SU-DHL-6 (cell line): ENCODE results near the gene COX5A.

Experiments used
- EZH2phosphoT487 ChIP-seq: fragments of 200-600 bp; sonication (generic), shearing (Covaris generic); conservative IDR thresholded peaks from 2 replicates; pipeline ENCODE4 v1.6.1; 2018; ENCODE audit warnings: mild to moderate bottlenecking, antibody characterized with exemption, low read length, moderate library complexity, mixed read lengths
- TF ChIP-seq, protein P1 (sequence below): fragments of 200-600 bp; sonication (generic); IDR thresholded peaks from one replicate; pipeline ENCODE4 v1.5.1; 2017; ENCODE audit warnings: antibody characterized with exemption, mild to moderate bottlenecking, low read length, moderate library complexity; ENCODE audit not compliant: insufficient read depth, poor library complexity, severe bottlenecking

DNA sequence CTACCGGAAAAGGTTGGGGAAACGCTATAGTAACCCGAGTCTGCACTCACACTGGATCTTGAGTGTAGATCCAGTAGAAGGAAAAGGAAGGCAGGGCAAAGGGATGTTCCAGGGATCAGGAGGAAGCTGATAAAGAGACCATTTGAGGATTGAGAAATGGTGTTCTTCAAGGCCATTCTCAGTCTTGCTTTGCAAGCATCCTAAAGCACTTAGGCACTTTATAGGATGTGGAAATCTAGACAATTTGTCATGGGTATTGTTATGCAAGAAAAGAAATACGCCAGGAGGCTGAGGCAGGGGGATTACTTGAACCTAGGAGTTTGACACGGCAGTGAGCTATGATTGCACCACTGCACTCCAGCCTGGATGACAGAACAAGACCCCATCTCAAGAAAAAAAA lies 44.3 kb upstream of the COX5A start:
- TF ChIP-seq, protein P1, sequence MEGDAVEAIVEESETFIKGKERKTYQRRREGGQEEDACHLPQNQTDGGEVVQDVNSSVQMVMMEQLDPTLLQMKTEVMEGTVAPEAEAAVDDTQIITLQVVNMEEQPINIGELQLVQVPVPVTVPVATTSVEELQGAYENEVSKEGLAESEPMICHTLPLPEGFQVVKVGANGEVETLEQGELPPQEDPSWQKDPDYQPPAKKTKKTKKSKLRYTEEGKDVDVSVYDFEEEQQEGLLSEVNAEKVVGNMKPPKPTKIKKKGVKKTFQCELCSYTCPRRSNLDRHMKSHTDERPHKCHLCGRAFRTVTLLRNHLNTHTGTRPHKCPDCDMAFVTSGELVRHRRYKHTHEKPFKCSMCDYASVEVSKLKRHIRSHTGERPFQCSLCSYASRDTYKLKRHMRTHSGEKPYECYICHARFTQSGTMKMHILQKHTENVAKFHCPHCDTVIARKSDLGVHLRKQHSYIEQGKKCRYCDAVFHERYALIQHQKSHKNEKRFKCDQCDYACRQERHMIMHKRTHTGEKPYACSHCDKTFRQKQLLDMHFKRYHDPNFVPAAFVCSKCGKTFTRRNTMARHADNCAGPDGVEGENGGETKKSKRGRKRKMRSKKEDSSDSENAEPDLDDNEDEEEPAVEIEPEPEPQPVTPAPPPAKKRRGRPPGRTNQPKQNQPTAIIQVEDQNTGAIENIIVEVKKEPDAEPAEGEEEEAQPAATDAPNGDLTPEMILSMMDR = no peak
- no peak for TF ChIP-seq EZH2phosphoT487
